A549 (cell line): ENCODE data around the gene PTPRF. TPM values are rescaled to one million over a fixed set of nuclear protein-coding genes. Genes with fewer than 3 reads are reported as not detected.

Experiments used
- polyA plus RNA-seq, 4 experiments: library from polyadenylated mRNA; depleted of rRNA in 3 of 4; stranded (reverse); fragments of >200 nt; fragmentation: RNase III in 1 of 4; extraction: RNeasy Plus Mini Kit Qiagen cat#74134 plus additional on column Dnase treatment in 1 of 4; gene quantifications; 2 replicates in 3 of 4; 3 replicates in 1 of 4; pipeline ENCODE4 v1.2.3, GENCODE V29; 2011 to 2017

The PTPRF gene
- polyA plus RNA-seq, 2 of the 4 experiments (the other 2 are of a cell fraction), result 68.5 to 96.5 TPM

Other genes with a start within 250 kb of the PTPRF start
- gene C1orf210, start 245.3 kb upstream of the PTPRF start, polyA plus RNA-seq (2011; rRNA removed), result not detected in 2 replicates
- not detected in 3 replicates for gene C1orf210, start 245.3 kb upstream of the PTPRF start, polyA plus RNA-seq (2017; fragmentation: RNase III; extraction: RNeasy Plus Mini Kit Qiagen cat#74134 plus additional on column Dnase treatment)
- not detected in 2 replicates for gene TIE1, start 229.9 kb upstream of the PTPRF start, polyA plus RNA-seq (2011; rRNA removed)
- gene TIE1, start 229.9 kb upstream of the PTPRF start, polyA plus RNA-seq (2017; fragmentation: RNase III; extraction: RNeasy Plus Mini Kit Qiagen cat#74134 plus additional on column Dnase treatment), result not detected in 3 replicates
- not detected in 2 replicates for gene MPL, start 193.1 kb upstream of the PTPRF start, polyA plus RNA-seq (2011; rRNA removed)
- not detected in 3 replicates for gene MPL, start 193.1 kb upstream of the PTPRF start, polyA plus RNA-seq (2017; fragmentation: RNase III; extraction: RNeasy Plus Mini Kit Qiagen cat#74134 plus additional on column Dnase treatment)
- gene CDC20, start 171.9 kb upstream of the PTPRF start, polyA plus RNA-seq (2011; rRNA removed), result 73.8 and 91.5 TPM in 2 replicates
- gene CDC20, start 171.9 kb upstream of the PTPRF start, polyA plus RNA-seq (2017; fragmentation: RNase III; extraction: RNeasy Plus Mini Kit Qiagen cat#74134 plus additional on column Dnase treatment), result 106 to 141 TPM (median 116 TPM) in 3 replicates
- gene ELOVL1, start 162.9 kb upstream of the PTPRF start, polyA plus RNA-seq (2011; rRNA removed), result 124 and 147 TPM in 2 replicates
- gene ELOVL1, start 162.9 kb upstream of the PTPRF start, polyA plus RNA-seq (2017; fragmentation: RNase III; extraction: RNeasy Plus Mini Kit Qiagen cat#74134 plus additional on column Dnase treatment), result 96.6 to 105 TPM (median 104 TPM) in 3 replicates
- 33.9 and 40.4 TPM in 2 replicates for gene MED8, start 141.1 kb upstream of the PTPRF start, polyA plus RNA-seq (2011; rRNA removed)
- 21.8 to 26.0 TPM (median 23.4 TPM) in 3 replicates for gene MED8, start 141.1 kb upstream of the PTPRF start, polyA plus RNA-seq (2017; fragmentation: RNase III; extraction: RNeasy Plus Mini Kit Qiagen cat#74134 plus additional on column Dnase treatment)
- 6.5 and 10.4 TPM in 2 replicates for gene SZT2, start 141.0 kb upstream of the PTPRF start, polyA plus RNA-seq (2011; rRNA removed)
- gene SZT2, start 141.0 kb upstream of the PTPRF start, polyA plus RNA-seq (2017; fragmentation: RNase III; extraction: RNeasy Plus Mini Kit Qiagen cat#74134 plus additional on column Dnase treatment), result 6.1 to 7.4 TPM (median 7.3 TPM) in 3 replicates
- 6.6 and 7.2 TPM in 2 replicates for gene HYI, start 77.0 kb upstream of the PTPRF start, polyA plus RNA-seq (2011; rRNA removed)
- 15.1 to 17.1 TPM (median 15.3 TPM) in 3 replicates for gene HYI, start 77.0 kb upstream of the PTPRF start, polyA plus RNA-seq (2017; fragmentation: RNase III; extraction: RNeasy Plus Mini Kit Qiagen cat#74134 plus additional on column Dnase treatment)
- gene KDM4A, start 119.3 kb downstream of the PTPRF start, polyA plus RNA-seq (2011; rRNA removed), result 35.3 and 45.6 TPM in 2 replicates
- gene KDM4A, start 119.3 kb downstream of the PTPRF start, polyA plus RNA-seq (2017; fragmentation: RNase III; extraction: RNeasy Plus Mini Kit Qiagen cat#74134 plus additional on column Dnase treatment), result 15.8 to 17.2 TPM (median 16.7 TPM) in 3 replicates
- 4.0 and 5.6 TPM in 2 replicates for gene ST3GAL3, start 176.7 kb downstream of the PTPRF start, polyA plus RNA-seq (2011; rRNA removed)
- 2.5 to 3.9 TPM (median 3.0 TPM) in 3 replicates for gene ST3GAL3, start 176.7 kb downstream of the PTPRF start, polyA plus RNA-seq (2017; fragmentation: RNase III; extraction: RNeasy Plus Mini Kit Qiagen cat#74134 plus additional on column Dnase treatment)